GM21825 (cell line): ENCODE data around the gene CCL8.
"Not testable (repeated sequence)": the region's sequence is repeated elsewhere in the genome, so short reads cannot be mapped to it uniquely, and the experiment has no call there.

Experiments
- ATAC-seq: cut with Tn5 transposase; IDR thresholded peaks from one replicate; pipeline ENCODE4 v1.9.1; 2021; ENCODE audit warnings: mild to moderate bottlenecking, moderate library complexity; ENCODE audit not compliant: unreplicated experiment

Gene CCL8

DNA sequence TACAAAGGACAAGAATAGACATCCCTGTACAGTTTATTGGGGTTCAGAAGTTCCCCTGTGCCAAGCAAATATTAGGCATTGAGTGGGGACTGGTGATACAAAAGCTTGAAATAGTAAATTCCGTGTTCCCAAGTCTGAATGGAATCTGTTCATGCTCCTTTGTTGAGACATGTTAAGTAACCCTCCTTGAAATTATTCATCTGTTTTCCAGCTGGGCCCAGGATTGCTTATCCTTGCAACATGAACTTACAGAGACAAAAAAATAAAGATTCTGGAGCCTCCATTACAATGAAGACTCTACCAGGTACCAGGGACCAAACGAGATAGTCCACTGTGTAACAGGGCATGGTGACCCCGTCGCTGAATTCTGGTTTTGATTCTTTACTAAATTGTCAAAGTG, 6.1 kb upstream of the CCL8 start:
- ATAC-seq, result no peak

DNA sequence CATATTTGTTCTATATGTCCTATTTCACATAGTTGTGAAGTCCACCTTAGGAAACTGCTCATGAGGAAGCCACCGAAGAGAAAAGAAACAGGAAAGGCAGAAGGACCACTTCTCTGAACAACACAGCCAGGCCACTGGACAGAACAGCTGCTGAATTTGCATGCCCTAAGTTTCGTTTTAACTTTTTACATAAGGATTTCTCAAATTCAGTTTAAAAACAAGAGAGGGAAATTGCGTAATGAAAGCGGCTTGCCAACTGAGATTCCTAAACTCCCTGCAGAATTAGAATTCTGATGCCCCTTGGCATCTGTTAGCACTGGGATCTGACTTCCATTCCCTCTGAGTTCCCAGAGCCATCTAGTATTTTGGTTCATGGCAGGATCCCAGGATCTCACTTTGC, 5.0 kb upstream of the CCL8 start:
- ATAC-seq, result no peak

GRCh38 chr17:34318474-34318873, 761 bp upstream of the CCL8 start:
- ATAC-seq, result no peak

DNA sequence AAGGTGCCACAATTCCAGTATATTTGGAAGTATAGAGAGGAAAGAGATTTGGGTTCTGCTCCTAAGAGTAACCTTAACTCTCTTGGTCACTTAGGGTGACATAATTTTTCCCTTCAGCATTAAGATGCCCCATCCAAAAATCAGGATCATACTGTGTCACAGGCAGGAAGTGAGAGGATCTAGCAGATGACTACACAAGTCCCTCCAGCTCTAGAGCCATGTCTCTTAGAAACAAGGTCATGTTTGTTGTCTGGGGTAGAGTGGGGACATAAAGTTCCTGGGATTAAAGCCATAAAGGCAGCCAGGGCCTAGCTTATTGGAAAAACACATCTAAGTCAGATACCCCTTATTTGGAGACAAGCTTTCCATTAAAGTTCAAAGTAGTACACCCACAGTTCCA, 2.7 kb downstream of the CCL8 start:
- no peak for ATAC-seq

- ATAC-seq, result not testable (repeated sequence)
Observed at GRCh38 chr17:34327580-34327979, 8.3 kb downstream of the CCL8 start.

GRCh38 chr17:34337701-34338100, 18.5 kb downstream of the CCL8 start:
- no peak for ATAC-seq

DNA sequence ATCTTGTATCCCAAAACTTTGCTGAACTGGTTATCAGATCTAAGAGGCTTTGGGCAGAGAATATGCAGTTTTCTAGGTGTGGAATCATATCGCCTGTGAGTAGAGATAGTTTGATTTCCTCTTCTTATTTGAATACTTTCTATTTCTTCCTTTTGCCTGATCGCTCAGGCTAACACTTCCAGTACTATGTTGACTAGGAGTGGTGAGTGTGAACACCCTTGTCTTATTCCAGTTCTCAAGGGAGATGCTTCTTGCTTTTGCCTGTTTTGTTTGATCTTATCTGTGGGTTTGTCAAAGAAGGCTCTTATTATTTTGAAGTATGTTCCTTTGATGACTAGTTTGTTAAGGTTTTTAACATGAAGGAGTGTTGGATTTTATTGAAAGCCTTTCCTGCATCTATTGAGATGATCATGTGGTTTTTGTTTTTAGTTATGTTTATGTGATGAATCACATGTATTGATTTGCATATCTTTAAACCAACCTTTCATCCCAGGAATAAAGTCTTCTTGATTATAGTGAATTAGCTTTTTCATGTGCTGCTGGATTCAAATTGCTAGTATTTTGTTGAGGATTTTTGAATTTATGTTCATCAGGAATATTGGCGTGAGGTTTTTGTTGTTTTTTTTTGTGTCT, 20.0 kb downstream of the CCL8 start:
- ATAC-seq, result no peak

GRCh38 chr17:34341916-34342315, 22.7 kb downstream of the CCL8 start:
- no peak for ATAC-seq

DNA sequence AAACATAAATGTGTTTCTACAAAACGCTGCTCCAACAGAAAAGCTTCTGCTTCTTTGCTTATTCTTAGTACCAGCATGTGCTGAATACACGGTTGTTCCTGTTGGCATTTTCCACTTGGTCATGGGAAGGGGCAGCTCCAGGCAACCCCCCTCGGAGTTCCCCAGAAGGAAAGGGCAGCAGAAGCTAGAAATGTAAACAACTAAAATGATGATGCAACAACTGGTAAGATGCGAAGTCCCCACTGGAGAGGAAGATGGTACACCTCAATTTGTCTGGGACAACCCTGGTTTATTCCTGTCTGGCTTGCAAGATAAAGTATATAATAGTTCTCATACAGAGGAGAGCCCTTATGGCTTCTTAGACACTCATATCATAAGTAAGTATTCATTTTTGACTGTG, 27.8 kb downstream of the CCL8 start:
- ATAC-seq, result no peak

DNA sequence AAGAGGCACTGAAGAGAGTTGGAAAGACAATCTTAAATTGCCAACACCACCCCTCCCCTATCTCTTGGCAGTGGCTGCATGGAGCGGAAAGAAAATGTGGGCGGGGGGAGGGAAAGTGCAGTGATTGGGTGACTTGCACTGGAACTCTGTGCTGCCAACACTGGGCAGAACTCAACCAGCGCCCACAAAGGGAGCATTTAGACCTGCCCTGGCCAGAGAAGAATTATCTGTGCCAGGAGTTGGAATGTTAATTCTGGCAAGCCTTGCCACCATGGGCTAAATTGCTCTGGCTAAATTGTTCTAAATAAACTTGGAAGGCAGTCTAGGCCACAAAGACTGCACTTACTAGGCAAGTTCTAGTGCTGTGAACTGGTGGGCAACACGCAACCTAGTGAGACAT, 30.5 kb downstream of the CCL8 start:
- ATAC-seq, result no peak

GRCh38 chr17:34351096-34351495, 31.9 kb downstream of the CCL8 start:
- no peak for ATAC-seq

DNA sequence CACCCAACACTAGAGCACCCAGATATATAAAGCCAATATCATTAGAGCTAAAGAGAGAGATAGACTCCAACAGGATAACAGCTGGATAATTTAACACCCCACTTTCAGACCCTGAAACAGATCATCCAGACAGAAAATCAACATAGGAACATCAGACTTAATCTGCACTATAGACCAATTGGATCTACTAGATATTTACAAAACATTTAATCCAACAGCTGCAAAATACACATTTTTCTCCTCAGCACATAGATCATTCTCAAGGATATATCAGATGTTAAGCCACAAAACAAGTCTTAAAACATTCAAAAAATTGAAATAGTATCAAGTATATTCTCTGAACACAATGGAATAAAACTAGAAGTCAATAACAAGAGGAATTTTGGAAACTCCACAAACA, 33.0 kb downstream of the CCL8 start:
- ATAC-seq, result no peak

GRCh38 chr17:34354637-34355036, 35.4 kb downstream of the CCL8 start:
- no peak for ATAC-seq

- no peak for ATAC-seq
Observed at GRCh38 chr17:34356194-34356593, 37.0 kb downstream of the CCL8 start, which contains the start of gene CCL13. Gene CCL13 (plus strand): TSS chr17:34356480. CDS start chr17:34356527, 47 bp downstream.

- ATAC-seq, result no peak
Observed at GRCh38 chr17:34357398-34357797, 38.2 kb downstream of the CCL8 start.

GRCh38 chr17:34358631-34359030, 39.4 kb downstream of the CCL8 start:
- ATAC-seq, result no peak

- no peak for ATAC-seq
Observed at GRCh38 chr17:34360601-34361270, 41.5 kb downstream of the CCL8 start.

GRCh38 chr17:34361478-34362061, 42.3 kb downstream of the CCL8 start:
- peak; percentile 49 for ATAC-seq

DNA sequence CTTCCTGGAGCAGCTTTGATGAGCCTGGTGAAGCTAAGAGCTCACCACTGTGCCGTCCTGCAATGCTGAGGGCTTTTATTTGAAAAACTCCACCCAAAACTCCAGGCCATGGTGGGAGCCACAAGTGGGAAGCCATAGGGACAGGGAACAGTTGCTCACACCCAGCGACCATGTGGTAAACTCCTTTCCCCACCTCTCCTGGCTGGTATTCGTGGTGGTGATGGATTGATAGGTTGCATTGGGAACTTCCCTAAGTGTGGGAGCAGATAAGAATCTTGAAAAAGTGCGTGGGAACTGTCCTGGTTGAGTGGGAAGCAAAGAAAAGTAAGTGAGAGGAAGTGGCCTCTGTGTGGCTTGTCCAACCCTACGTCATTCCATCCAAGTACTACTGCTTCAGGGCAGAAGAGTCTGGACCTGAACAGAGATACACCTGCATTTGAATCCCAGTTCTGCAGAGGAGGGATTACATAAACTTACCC, 44.0 kb downstream of the CCL8 start, which contains the start of gene CCL1:
CCL1 (minus strand) TSS at position 51 of the 479 bp plus-strand sequence. CDS start 72 bp downstream, outside the sequence.
- ATAC-seq, result no peak

- ATAC-seq, result no peak
Observed at GRCh38 chr17:34364751-34365150, 45.5 kb downstream of the CCL8 start.

GRCh38 chr17:34365340-34365739, 46.1 kb downstream of the CCL8 start:
- ATAC-seq, result no peak

DNA sequence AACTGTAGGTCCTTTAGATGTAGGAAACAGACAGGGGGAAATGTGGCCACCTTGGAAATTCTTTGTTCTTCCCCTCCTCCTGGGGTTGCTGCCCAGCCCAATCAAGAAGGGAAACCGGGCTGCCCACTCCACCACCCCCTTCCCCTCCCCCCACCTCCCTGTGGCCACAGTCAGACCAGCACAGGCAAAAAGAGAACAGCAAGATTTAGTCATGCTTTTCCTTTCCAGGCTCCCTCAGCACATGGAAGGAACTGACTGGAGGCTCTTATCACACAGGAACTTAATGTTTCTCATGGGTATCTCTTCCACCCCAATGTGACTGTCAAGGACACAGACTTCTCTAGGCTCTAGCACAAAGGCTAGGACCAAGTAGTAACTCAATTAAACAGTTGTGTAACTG, 46.8 kb downstream of the CCL8 start:
- ATAC-seq, result no peak
